ENCODE results near the gene ISOC1.

ISOC1 gene

DNA sequence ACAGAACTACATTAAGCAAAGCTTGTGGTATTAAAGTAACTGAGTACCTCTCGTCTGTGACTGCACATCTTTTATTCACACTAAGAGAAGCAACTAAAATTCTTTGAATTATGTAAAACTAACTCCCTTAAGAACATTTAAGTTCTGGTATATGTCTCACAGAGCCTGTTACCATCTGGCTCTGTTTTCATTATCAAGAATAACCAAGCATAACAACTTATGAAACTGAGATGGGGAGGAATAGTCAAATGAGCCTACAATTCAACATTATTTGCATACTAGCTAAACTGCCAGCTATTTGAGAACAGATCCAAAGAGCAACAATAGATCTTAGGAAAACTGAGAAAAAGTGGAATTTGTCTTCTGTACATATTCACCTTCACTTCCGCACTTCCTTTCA is 25.3 kb upstream of the ISOC1 start:
- no peak for DNase-seq (ENCODE audit: insufficient read length)
- TF ChIP-seq POLR2AphosphoS5 (IDR thresholded peaks at IDR 0.05; ENCODE audit: low read depth, low read length) (no peak), TAF1 (IDR thresholded peaks at IDR 0.05; ENCODE audit: borderline replicate concordance, low read depth, low read length) (no peak), POLR2A (IDR thresholded peaks at IDR 0.05; ENCODE audit: low read depth, low read length) (no peak)
- FAIRE-seq, result no peak

- no peak for FAIRE-seq
Observed at GRCh38 chr5:129073111-129073510, 21.4 kb upstream of the ISOC1 start.

DNA sequence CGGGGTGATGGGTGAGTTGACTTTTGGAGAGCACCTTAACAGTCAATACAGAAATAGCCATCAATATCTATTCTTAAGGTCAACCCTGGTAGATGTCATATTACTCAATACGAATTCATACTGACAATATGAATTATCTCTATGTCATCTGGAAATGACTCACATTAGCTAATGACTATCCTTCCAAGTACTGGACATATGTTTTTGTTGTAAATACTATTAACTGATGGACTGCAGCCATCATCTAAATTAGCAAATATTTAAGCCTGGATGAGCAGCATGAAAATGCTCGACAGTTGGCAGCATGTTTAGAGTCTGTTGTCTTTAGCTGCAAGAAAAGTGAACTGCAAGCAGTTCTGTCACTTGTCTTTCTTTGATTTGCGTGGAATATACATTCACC is 19.6 kb upstream of the ISOC1 start:
- no peak for TF ChIP-seq POLR2AphosphoS5 (IDR thresholded peaks at IDR 0.05; ENCODE audit: low read depth, low read length)
- no peak for TF ChIP-seq TAF1 (IDR thresholded peaks at IDR 0.05; ENCODE audit: borderline replicate concordance, low read depth, low read length)
- no peak for TF ChIP-seq POLR2A (IDR thresholded peaks at IDR 0.05; ENCODE audit: low read depth, low read length)
- FAIRE-seq, result no peak
- DNase-seq (ENCODE audit: insufficient read length), result no peak

More at GRCh38 chr5:129073111-129073510, 21.4 kb upstream of the ISOC1 start:
- no peak for DNase-seq (ENCODE audit: insufficient read length)
- TF ChIP-seq TAF1 (IDR thresholded peaks at IDR 0.05; ENCODE audit: borderline replicate concordance, low read depth, low read length) (no peak), POLR2AphosphoS5 (IDR thresholded peaks at IDR 0.05; ENCODE audit: low read depth, low read length) (no peak), POLR2A (IDR thresholded peaks at IDR 0.05; ENCODE audit: low read depth, low read length) (no peak)

DNA sequence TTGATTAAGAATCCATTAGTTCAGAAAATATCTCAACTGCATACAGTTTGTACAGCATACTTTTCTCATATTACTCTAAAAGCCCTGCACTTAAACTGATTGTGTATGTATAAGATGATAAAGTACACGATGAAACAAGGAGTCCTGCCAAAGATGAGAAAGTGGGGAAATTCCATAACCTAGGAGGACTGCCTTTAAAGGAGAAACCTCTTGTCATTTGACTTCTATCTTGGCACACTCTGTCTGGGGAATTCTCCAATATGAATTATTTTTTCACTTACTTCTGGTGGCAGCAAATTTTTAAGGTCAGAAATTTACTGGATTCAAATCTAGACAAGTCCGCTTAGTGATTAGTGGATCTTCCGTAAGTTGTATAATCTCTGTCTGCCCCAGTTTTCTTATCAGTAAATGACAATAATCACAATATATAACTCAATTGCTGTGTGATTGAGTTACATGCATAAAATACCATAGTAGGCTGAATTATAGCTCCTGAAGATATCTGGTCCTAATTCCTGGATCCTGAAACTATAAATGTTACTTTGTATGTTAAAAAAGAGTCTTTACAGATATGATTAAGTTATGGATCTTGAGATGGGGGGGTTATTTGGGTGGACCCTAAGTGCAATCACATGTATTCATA is 17.0 kb upstream of the ISOC1 start:
- DNase-seq (ENCODE audit: insufficient read length) (no peak), FAIRE-seq (no peak)
- TF ChIP-seq POLR2A (IDR thresholded peaks at IDR 0.05; ENCODE audit: low read depth, low read length) (no peak), TAF1 (IDR thresholded peaks at IDR 0.05; ENCODE audit: borderline replicate concordance, low read depth, low read length) (no peak), POLR2AphosphoS5 (IDR thresholded peaks at IDR 0.05; ENCODE audit: low read depth, low read length) (no peak)

DNA sequence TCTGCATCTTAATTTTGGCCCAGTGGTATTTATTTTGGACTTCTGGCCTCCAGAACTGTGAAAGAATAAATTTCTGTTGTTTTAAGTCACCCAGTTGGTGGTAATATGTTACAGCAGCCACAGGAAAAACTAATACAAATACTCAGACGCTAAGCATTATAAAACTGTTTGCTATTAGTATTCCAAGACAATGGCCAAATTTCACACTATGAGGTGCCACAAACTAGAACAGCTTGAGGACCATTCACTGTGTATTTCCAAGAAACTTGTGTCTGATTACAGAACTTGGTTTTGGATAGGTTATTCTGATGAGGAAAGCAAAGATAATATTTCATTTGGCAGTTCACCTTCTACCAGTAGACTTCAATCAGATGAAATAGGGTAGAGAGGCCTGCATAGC is 16.3 kb upstream of the ISOC1 start:
- TF ChIP-seq TAF1 (IDR thresholded peaks at IDR 0.05; ENCODE audit: borderline replicate concordance, low read depth, low read length) (no peak), POLR2AphosphoS5 (IDR thresholded peaks at IDR 0.05; ENCODE audit: low read depth, low read length) (no peak), POLR2A (IDR thresholded peaks at IDR 0.05; ENCODE audit: low read depth, low read length) (no peak)
- DNase-seq (ENCODE audit: insufficient read length) (no peak), FAIRE-seq (no peak)

DNA sequence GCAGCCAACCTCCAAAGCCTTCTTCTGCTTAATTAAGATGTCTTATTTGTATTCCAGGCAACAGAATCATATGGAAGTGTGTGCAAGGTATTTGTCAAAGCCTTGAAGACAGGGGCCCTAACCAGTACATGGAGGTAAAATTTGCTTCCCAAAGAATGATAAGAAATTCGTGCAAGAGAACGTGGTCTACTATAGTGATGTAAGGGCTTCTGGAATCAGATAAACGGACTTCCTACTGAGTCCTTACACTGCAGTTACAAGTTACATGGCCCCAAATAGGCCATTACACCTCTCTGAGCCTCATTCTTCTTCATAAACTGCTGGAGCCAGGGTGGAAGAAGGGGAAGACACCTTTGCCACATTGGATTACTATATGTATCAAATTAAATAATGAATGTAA is 15.9 kb upstream of the ISOC1 start:
- no peak for FAIRE-seq
- TF ChIP-seq POLR2AphosphoS5 (IDR thresholded peaks at IDR 0.05; ENCODE audit: low read depth, low read length) (no peak), TAF1 (IDR thresholded peaks at IDR 0.05; ENCODE audit: borderline replicate concordance, low read depth, low read length) (no peak), POLR2A (IDR thresholded peaks at IDR 0.05; ENCODE audit: low read depth, low read length) (no peak)
- DNase-seq (ENCODE audit: insufficient read length), result no peak

DNA sequence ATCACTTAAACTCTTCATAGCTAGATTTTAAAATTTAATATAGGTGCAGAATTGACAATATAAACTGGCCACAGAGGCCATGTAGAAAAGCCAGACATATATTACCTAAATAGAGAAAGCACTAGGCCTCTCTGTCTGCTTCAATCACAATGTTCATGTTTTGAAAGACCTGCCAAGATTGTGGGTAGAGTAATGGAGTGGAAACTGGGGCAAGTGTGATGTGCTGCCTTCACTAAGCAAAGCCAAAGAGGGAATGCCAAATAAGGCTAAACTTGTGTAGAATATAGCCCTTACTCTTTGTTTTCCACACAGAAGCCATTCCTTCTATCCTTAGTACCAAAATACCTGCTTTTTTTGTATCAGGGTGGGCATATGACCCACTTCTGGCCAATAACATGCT is 15.1 kb upstream of the ISOC1 start:
- TF ChIP-seq POLR2A (IDR thresholded peaks at IDR 0.05; ENCODE audit: low read depth, low read length) (no peak), POLR2AphosphoS5 (IDR thresholded peaks at IDR 0.05; ENCODE audit: low read depth, low read length) (no peak), TAF1 (IDR thresholded peaks at IDR 0.05; ENCODE audit: borderline replicate concordance, low read depth, low read length) (no peak)
- no peak for DNase-seq (ENCODE audit: insufficient read length)
- no peak for FAIRE-seq

GRCh38 chr5:129080766-129081165 is 13.8 kb upstream of the ISOC1 start:
- FAIRE-seq (no peak), DNase-seq (ENCODE audit: insufficient read length) (no peak)
- TF ChIP-seq POLR2A (IDR thresholded peaks at IDR 0.05; ENCODE audit: low read depth, low read length) (no peak), POLR2AphosphoS5 (IDR thresholded peaks at IDR 0.05; ENCODE audit: low read depth, low read length) (no peak), TAF1 (IDR thresholded peaks at IDR 0.05; ENCODE audit: borderline replicate concordance, low read depth, low read length) (no peak)

DNA sequence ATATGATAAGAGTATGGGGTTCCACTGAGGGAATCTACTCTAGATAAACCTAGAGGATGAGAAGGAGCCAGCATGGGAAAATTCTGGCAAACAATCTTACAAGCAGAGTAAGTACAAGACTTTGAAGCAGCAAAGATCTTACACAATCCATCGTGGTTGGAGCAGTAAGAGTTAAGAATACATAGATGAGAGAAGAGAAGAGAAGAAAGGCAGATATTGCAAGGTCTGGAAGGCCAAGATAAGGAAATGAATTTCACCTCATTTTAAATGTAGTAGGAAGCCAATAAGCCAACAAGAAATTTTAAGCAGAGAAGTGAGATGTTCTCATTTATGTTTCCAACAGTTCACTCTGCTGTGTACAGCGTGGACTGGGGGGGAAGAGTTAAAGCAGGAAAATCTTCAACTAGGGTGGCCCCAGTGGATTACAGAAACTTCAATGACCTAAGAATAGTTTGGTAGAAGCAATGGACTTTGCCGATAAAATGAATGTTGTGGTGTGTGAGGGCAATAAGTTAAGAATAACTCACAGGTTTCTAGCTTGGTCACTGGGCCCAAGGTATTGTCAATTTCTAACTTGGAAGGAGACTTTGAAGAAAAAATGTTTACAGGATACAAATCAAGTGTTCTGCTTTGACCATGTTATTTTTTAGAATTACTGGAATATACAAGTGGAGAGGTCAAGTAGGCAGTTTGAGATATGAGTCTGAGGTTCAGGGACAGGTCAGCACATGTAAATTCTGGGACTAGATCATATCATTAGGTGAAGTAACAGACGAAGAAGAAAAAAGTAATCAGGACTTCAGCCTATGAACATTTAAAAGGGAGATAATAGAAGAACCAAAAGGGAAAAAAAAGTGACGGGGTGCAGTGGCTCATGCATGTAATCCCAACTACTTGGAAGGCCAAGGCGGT is 12.1 kb upstream of the ISOC1 start:
- DNase-seq (ENCODE audit: insufficient read length) (no peak), FAIRE-seq (no peak)
- no peak for TF ChIP-seq POLR2AphosphoS5 (IDR thresholded peaks at IDR 0.05; ENCODE audit: low read depth, low read length)
- TF ChIP-seq POLR2A (IDR thresholded peaks at IDR 0.05; ENCODE audit: low read depth, low read length), result no peak
- no peak for TF ChIP-seq TAF1 (IDR thresholded peaks at IDR 0.05; ENCODE audit: borderline replicate concordance, low read depth, low read length)

- DNase-seq (ENCODE audit: insufficient read length), result peak; percentile 38
- peak; percentile 77 for FAIRE-seq
Observed at GRCh38 chr5:129094924-129095899, 663 bp downstream of the ISOC1 start.

More at GRCh38 chr5:129094924-129095899, 663 bp downstream of the ISOC1 start:
- TF ChIP-seq POLR2A (IDR thresholded peaks at IDR 0.05; ENCODE audit: low read depth, low read length) (no peak), TAF1 (IDR thresholded peaks at IDR 0.05; ENCODE audit: borderline replicate concordance, low read depth, low read length) (no peak), POLR2AphosphoS5 (IDR thresholded peaks at IDR 0.05; ENCODE audit: low read depth, low read length) (no peak; the same call in none of the 2 replicates)
